KOPT-K1 (cell line): ENCODE results near the gene CCDC192.

ENCODE experiments used
- H3K27ac ChIP-seq: fragments of 200-600 bp; sonication (generic); 2 replicates; pipeline ENCODE4 v1.5.1; 2016; ENCODE audit warnings: antibody characterized with exemption, mild to moderate bottlenecking, low read depth, low read length; ENCODE audit not compliant: poor library complexity, severe bottlenecking
- H3K36me3 ChIP-seq: fragments of 200-600 bp; sonication (generic); 2 replicates; pipeline ENCODE4 v1.5.1; 2017; ENCODE audit warnings: antibody characterized with exemption, mild to moderate bottlenecking, low read length, moderate library complexity; ENCODE audit not compliant: insufficient read depth
- H3K9me3 ChIP-seq: fragments of 200-600 bp; sonication (generic); 2 replicates; pipeline ENCODE4 v1.5.1; 2017; ENCODE audit warnings: antibody characterized with exemption, low read length, mild to moderate bottlenecking; ENCODE audit not compliant: insufficient read depth, poor library complexity, severe bottlenecking

Gene CCDC192

GRCh38 chr5:127970854-127971425 lies 267.7 kb downstream of the CCDC192 start:
- no peaks in the 10 kb centered on the region for H3K36me3 ChIP-seq
- H3K9me3 ChIP-seq = no peaks in the 10 kb centered on the region
- H3K27ac ChIP-seq = no peak overlapping the region

- H3K9me3 ChIP-seq = no peaks in the 10 kb centered on the region
- no peaks in the 10 kb centered on the region for H3K36me3 ChIP-seq
- no peak overlapping the region for H3K27ac ChIP-seq
Measured at GRCh38 chr5:127975961-127976360, 272.8 kb downstream of the CCDC192 start.

GRCh38 chr5:127976525-127976924 lies 273.3 kb downstream of the CCDC192 start:
- no peaks in the 10 kb centered on the region for H3K9me3 ChIP-seq
- no peak overlapping the region for H3K27ac ChIP-seq
- H3K36me3 ChIP-seq = no peaks in the 10 kb centered on the region

GRCh38 chr5:127976991-127977717 lies 274.0 kb downstream of the CCDC192 start:
- Histone ChIP-seq H3K9me3 (no peaks in the 10 kb centered on the region), H3K36me3 (no peaks in the 10 kb centered on the region), H3K27ac (no peak overlapping the region)

GRCh38 chr5:127978738-127979300 lies 275.6 kb downstream of the CCDC192 start:
- no peak overlapping the region for H3K27ac ChIP-seq
- no peaks in the 10 kb centered on the region for H3K36me3 ChIP-seq
- no peaks in the 10 kb centered on the region for H3K9me3 ChIP-seq

DNA sequence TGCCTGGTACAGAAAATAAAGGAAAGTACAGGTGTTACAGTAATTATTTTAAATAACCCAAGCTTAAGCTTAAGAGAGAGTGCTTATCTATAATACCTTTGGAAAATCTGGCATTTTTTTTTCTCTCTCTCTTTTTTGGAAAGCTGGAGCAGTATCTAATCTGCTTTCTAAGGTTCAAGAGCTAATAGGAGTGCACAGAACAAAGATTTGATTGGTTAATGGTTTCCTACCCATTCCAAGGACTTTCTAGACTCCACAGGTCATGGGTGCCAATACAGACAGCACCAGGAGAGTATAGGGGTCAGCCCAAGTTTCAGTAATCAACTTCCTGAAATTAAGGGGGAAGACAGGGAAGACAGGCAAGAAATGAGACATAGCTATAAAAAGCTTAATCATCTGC lies 276.3 kb downstream of the CCDC192 start:
- Histone ChIP-seq H3K36me3 (no peaks in the 10 kb centered on the region), H3K27ac (no peak overlapping the region), H3K9me3 (no peaks in the 10 kb centered on the region)

DNA sequence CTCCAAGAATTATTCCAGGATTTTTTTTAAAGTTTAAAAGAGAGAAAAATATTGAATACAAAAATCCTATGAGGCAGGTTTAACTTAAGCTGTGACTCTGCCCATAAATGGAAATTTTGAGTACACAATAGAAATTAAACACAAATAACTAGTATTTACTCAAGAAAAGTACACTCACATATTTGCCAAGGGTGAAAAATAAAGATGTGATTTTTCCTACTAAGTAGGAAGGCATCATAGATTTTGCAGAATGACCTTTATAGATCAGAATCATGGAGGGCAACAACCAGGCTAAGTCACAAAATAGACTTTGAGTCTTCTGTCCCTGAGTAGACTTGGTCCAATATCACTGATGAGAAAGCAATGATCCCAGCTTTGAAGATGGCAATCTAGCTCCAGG lies 277.7 kb downstream of the CCDC192 start:
- H3K36me3 ChIP-seq = no peaks in the 10 kb centered on the region
- no peaks in the 10 kb centered on the region for H3K9me3 ChIP-seq
- H3K27ac ChIP-seq = no peak overlapping the region

GRCh38 chr5:127981498-127981897 lies 278.3 kb downstream of the CCDC192 start:
- Histone ChIP-seq H3K9me3 (no peaks in the 10 kb centered on the region), H3K36me3 (no peaks in the 10 kb centered on the region), H3K27ac (no peak overlapping the region)

GRCh38 chr5:127985811-127986325 lies 282.7 kb downstream of the CCDC192 start:
- H3K36me3 ChIP-seq = no peaks in the 10 kb centered on the region
- no peak overlapping the region for H3K27ac ChIP-seq

GRCh38 chr5:127987354-127988145 lies 284.4 kb downstream of the CCDC192 start:
- no peak overlapping the region for H3K27ac ChIP-seq

More at GRCh38 chr5:127985811-127986325, 282.7 kb downstream of the CCDC192 start:
- H3K9me3 ChIP-seq = no peaks in the 10 kb centered on the region

GRCh38 chr5:127988146-127988760 lies 285.1 kb downstream of the CCDC192 start:
- no peak overlapping the region for H3K27ac ChIP-seq
- no peaks in the 10 kb centered on the region for H3K36me3 ChIP-seq
- no peaks in the 10 kb centered on the region for H3K9me3 ChIP-seq

More at GRCh38 chr5:127987354-127988145, 284.4 kb downstream of the CCDC192 start:
- Histone ChIP-seq H3K9me3 (no peaks in the 10 kb centered on the region), H3K36me3 (no peaks in the 10 kb centered on the region)
